Pons (tissue), 1 donor: Measurements from ENCODE around the gene PPIG.
"Not testable (repeated sequence)": the region's sequence is repeated elsewhere in the genome, so short reads cannot be mapped to it uniquely, and the experiment has no call there.

Source experiments
- DNase-seq: peaks from one replicate; pipeline ENCODE4 v3.0.0-alpha.2; 2016; ENCODE audit warnings: low spot score

The PPIG gene

GRCh38 chr2:169664978-169665930 is 81.1 kb downstream of the PPIG start:
- no peak for DNase-seq

GRCh38 chr2:169667583-169667982 is 83.4 kb downstream of the PPIG start:
- DNase-seq = no peak

GRCh38 chr2:169670215-169670651 is 86.1 kb downstream of the PPIG start:
- DNase-seq = no peak

- DNase-seq = no peak
These were observed 86.8 kb downstream of the PPIG start for GRCh38 chr2:169670937-169671336.

GRCh38 chr2:169672406-169672805 is 88.3 kb downstream of the PPIG start:
- no peak for DNase-seq

GRCh38 chr2:169673106-169673505 is 89.0 kb downstream of the PPIG start:
- no peak for DNase-seq

- DNase-seq = no peak
These were observed 89.8 kb downstream of the PPIG start for GRCh38 chr2:169673921-169674320.

GRCh38 chr2:169676357-169676756 is 92.2 kb downstream of the PPIG start:
- DNase-seq = no peak

- DNase-seq = no peak
These were observed 92.7 kb downstream of the PPIG start for GRCh38 chr2:169676850-169677249.

- DNase-seq = no peak
These were observed 98.9 kb downstream of the PPIG start for GRCh38 chr2:169683054-169683424.

- DNase-seq = no peak
These were observed 99.4 kb downstream of the PPIG start for GRCh38 chr2:169683425-169684134.

GRCh38 chr2:169684135-169684565 is 100.0 kb downstream of the PPIG start:
- DNase-seq = no peak

- DNase-seq = not testable (repeated sequence)
These were observed 100.6 kb downstream of the PPIG start for GRCh38 chr2:169684712-169685111.

- DNase-seq = not testable (repeated sequence)
These were observed 102.7 kb downstream of the PPIG start for GRCh38 chr2:169686825-169687224.

GRCh38 chr2:169687943-169688342 is 103.8 kb downstream of the PPIG start:
- not testable (repeated sequence) for DNase-seq

GRCh38 chr2:169690958-169691357 is 106.8 kb downstream of the PPIG start:
- DNase-seq = no peak
